8988T (cell line): ENCODE measurements around the gene NHLRC4.

Source experiments
- DNase-seq: peaks from one replicate; pipeline ENCODE4 v3.0.0; 2011

Gene NHLRC4

DNA sequence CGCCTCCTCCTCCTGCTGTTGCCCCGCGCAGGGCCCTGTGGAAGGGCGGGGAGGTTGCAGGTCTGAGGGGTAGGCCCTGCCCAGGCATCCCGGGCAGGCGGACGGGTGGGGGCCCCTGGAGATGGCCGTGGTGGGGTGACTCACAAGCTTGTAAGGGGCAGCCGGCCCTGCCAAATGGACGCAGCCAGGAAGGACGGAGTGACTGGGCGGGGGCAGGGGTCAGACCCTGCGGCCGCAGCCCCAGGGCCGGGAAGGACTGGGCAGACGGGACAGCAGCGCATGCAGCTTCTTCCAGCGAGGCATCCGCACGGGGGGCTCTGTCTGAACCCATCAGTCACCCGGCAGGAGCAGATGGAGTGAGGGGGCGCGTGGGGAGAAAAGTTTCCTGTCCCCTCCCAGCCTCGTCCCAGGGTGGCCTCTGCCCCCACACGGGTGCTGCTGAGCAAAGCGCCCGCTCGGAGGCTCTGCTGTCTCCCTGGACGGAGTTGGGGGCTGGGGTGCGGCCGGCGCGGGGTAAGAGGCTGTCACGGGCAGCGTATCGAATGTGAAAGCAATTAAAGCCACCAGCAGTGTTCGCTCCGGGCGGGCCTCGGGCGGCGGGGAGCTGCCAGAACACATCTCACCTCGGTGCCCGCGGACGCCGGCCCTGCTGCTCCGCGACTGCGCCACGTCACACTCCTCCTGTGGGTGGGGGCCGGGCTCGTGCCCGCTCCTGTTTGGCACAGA lies 12.0 kb upstream of the NHLRC4 start:
- DNase-seq: no peak

DNA sequence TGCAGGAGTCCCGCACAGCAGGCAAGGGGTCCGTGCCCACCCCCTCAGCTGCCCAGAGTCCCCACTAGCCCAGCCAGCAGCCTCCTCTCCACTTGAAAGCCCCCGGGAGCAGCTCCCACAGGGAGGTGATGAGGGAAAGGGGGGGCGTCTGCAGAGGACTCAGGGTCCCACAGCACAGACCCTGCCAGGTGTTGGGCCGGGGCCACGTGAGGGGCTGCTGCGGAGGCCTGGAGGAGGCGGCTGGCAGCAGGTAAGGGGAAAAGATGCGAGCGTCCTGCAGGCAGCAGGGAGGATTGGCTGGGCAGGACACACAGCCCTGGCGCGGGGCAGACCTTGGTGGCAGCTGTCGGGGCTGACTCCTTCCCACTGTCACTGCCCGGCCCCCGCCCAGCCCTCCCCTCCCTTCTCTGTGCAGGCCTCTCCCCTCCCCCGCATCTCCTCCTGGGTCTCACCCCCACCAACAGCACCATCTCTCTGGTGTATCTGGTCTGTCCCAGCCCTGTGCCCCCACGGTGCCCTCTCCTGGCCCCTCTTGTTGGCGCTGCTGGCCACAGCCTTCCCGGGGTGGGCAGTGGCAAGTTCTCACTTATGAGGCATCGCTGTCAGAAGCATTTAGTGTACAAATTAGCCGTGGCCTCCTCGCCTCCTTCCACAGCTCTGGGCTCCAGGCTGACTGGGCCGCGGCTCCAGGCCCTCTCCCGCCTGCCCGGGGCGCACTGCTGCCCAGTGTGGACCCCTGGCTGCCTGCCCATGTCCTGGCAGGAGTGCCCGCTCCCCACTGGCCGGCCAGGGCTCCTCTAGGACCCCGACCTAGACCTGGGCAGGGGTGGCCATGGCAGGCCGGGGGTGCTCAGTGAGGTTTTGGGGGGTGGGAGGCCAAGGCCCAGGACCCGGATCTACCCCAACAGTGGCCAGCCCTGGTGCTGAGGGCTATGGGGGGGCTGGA lies 11.0 kb upstream of the NHLRC4 start:
- no peak for DNase-seq

DNA sequence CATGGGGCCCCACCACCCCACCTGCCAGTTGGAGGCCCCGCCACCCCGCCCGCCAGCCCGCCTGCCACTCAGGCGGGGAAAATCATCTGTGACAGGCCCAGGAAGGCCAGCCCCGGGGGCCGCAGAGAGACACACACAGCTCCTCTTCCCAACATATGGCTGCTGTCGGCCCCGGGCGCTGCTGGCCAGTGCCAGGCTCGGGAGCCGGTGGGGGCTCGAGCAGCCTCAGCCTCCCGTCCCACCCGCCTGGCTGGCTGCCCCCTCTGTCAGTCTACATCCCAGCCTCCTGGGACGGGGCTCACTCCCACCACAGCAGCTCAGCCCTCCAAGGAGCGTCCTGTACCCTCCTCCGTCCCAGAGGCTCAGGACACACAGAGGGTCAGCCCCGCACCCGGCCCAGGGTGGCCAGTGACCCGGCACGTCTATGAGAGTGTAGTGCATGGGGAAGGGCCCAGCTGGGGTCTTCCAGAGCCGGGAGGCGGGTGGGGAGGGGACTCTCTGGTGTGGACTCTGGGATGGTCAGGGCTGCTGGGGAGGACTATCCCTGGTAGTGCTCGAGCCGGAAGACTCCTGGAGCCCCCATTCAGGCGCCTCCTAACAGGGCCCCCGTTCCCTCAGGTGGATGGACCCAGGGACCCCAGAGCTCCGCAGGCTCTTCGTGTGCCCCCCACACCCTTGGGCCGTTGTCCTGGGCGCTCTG lies 10.2 kb upstream of the NHLRC4 start:
- no peak for DNase-seq

DNA sequence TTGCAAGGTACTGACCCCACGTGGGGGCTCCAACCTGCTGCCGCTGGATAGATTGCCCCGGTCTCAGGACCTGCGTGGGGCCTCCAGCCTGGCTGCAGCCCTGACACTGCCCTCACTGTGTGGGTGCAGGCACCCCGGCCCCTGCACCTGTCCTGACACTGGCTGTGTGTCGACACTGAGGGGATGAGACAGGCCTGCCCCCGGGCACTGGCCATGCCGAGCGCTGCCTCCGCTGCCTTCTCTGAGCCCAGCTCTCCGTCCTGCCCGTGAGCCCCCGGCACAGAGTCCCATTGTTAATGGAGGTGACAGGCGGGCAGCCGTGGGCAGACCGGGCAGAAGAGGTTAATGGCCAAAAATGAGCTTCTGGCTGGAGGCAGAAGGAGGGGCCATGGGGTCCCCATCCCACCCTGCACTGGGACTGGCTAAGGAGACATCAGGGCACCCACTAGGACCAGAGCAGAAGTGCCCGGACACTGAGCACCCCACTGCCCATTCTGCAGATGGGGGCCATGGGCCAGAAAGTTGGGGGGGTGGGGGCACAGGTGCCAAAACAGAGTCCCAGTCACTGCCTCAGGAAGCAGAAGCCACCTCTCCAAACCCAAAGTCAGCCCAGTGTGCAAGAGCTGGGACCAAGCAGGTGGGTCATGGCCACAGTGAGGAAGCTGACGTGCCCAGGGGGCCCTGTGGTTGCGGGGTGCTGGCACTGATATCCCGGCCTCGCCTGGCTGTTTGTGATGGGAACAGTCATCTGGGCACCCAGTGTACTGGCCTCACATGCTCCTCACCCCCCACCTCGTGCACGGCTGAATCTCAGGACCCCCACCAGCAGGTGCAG lies 9.1 kb upstream of the NHLRC4 start:
- no peak for DNase-seq

DNA sequence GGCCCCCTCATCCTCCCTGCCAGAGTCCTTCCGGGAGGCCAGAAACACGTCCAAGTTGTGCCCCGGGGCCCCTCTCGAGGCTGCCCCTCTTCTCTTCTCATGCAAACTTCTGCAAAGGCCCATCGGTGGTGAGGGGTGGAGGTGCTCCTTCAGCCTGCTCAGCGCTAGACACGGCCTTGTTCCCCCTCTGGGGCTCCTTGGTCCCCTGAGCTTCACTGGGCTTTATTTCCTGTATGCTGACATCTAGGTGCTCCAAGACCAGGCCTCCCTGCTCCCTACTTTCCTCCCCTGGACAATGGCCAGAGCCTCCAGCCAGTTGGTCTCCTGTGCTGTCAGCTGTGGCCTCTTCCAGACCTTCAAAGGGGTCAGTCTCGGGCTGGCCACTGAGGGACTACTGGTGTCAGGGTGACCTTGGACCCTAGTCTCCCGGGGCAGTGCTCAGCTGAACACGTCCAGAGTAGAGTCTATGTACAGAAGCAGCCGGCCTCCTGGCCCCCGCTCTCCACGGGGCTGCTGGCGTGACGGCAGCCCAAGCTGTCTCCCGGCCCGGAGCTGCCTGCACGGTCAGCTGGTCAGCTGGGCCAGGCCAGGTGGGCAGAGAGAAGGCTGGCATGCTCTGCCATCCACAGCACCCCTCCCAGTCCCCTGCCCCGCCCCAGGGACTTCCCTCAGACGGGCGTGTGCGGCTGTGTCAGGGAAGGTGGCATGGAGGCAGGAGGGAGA lies 8.3 kb upstream of the NHLRC4 start:
- DNase-seq: no peak

DNA sequence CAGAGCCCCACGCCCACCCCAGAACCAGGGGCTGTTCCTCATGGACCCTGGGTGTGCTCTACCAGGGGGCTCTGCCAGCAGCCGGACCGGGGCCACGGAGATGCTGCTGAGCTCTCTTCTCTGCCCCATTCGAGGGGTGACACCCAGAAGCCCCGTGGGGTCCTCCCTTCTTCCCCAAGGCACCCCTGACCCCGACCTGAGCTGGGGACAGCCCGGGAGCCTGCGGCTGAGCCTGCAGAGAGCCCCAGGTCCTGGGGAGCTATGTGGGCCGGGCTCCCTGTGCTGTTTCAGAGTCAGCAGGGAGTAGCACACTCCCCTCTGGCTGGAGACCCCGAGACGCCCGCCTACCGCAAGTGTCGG lies 7.8 kb upstream of the NHLRC4 start:
- DNase-seq: no peak

DNA sequence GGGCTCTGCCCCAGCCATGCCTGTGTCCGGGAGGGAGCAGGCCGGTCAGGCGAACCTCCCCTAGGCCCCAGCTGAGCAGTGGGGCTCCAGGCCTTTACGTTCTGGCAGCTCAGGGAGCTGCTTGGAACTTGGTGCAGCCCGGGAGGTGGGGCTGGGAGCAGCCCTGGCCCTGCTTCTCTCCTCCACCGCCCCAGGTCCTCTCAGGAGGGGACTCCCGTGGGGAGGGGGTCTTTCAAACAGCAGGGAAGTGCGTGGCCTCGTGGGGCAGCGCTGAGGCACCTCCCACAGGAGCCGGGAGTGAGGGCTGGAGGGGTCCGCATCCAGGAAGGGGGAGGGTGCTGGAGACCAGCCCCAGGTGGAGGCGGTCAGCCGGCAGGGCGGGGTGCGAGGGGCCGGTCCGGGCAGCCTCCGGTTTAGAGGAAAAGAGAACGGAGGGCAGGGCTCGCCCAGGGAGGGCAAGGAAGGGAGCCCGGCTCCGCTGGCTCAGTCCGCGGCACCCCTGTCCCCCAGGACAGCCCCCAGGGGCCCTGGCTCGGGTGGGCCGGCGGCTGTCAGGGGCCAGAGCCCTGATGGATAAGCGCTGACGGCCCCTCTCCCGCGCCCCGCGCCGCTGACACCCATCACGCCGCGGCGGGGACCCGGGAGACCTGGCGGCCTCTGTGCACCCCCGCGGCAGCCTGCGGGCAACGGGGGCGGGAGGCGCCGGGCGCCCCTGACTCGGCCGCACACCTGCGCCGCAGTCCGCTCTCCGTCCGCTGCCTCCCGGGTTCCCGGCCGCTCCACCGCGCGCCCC lies 7.2 kb upstream of the NHLRC4 start:
- DNase-seq: no peak

DNA sequence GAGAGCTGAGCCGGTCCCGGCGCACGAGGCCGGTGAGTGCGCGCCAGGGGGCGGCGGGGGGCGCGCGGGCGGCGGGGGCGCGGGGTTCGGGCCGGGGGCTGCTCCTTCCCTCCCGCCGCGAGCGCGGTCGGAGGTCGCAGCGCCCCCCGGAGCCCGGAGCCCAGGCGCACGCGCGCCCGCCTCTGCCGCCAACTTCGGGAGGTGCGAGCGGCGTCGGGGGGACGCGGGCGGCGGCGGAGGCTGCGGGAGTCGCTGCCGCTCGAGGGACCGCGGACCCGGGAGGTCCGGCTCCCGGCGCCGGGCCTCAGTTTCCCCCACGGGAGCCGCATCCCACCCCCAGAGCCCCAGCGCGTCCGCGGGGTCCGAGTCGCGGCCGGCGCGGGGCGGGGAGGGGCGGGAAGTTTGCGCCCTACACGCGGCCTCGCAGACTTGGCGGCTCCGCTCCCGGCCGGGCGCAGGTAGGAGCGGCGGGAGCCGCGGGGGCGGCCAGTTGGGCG lies 6.6 kb upstream of the NHLRC4 start, which contains the start of gene PRR35:
TSS of gene PRR35 (plus strand) at position 191 of the 497 bp plus-strand sequence. CDS start 2,901 bp downstream, outside the sequence.
- no peak for DNase-seq

DNA sequence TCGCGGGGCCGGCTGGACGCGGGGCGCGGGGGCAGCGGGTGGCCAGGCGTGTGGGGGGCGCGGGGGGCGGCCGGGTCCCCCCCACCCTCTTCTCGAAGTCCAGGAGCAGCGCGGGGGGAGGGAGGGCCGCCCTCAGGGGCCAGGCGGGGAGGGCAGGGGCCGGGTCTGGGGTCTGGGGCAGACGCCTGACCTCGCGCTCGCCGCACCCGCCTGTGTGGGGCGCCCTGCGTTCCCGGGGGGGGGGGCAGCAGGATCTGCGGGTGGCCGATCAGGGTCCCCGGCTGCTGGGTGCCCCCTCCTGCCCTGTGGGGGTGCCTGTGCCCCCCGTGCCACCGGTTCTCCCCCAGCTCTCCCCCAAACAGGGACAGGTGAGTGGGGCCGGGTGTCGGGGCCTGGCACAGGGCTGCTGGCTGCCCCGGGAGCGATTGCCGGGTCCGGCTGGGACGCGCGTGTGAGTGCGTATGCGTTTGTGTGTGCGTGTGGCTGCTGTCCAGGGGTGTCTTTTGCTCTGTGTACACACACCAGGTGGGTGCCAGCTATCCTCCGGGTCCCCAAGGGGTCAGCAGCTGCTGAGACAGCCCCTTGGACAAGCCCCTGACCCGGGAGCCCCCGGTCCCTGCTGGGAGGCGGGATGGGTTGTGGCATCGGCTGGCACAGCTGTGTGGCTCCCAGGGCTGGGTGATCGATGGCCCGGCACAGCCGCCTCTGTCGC lies 5.9 kb upstream of the NHLRC4 start:
- DNase-seq: no peak

DNA sequence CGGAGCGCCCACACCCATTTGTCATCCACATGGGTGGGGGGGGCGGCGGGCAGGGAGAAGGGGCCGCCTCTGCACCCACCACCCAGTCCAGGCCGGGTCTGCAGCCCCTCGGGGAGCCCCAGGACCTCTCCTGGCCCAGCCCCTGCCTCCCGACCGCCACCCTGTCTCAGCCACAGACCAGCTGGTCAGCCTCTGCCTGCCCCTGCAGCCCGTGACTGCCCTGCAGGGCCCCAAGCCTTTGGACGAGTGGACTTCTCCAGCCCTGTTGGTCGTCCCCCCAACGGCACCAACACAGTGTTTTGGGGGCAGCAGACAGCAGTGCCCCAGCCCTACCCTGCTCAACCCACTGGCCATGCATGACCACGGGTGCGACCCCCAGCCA lies 5.4 kb upstream of the NHLRC4 start:
- no peak for DNase-seq

DNA sequence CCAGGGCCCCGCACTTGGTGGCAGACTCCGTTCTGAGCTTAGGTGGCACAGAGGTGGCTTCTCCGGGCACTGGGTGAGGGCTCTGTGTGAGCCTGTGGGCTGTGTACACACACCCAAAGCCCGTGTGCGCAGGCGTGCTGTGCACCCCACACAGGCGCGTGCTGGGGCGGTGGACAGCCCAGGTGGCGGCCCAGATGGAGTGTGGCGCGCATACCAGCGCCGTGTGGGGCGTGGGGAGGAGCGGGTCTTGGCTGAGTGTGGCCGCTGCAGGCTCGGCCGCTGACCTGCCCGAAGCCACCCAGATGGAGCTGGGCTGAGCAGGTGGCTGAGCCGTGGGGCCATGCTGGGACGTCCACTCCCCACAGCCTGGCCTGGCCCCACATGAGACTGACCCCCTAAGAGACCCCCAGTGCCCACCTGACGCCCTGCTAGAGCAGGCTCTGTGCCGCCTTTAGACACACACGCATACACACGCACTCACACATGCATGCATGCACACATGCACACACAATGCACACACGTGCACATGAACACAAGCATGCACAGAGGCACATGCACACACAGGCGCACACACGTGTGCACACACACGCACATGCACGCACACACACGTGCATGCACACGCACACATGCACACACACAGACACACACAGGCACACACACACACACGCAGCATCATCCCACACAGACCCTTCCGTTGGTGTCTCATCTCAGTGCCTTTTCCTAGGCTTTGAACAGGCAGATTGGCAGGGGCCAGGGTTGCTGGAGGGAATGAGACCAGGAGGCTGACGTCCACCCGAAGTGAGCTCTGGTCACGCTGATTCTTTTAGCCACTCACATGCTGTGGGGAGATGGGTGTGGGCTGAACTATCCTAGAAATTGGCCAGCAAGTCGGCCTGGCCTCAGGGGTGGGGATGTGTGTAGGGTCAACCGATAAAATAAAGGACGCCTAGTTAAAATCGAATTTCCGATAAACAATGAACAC lies 4.6 kb upstream of the NHLRC4 start:
- DNase-seq: no peak

DNA sequence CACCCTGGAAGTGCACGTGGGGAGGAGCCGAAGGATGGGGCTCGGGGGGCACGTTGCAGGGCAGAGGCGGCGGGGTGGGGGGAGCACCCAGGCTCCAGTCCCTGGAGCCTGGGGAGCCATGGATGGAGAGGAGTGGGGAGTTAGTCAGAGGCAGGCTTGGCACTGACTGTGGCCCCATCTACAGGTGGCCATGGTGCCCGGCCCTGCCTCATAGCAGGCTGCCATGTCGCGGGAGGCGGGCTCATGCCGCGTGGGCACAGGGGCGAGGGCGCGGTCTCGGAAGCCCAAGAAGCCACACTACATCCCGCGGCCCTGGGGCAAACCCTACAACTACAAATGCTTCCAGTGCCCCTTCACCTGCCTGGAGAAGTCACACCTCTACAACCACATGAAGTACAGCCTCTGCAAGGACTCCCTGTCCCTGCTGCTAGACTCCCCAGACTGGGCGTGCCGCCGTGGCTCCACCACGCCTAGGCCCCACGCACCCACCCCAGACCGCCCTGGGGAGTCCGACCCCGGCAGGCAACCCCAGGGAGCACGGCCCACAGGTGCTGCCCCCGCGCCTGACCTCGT lies 3.6 kb upstream of the NHLRC4 start:
- DNase-seq: no peak

DNA sequence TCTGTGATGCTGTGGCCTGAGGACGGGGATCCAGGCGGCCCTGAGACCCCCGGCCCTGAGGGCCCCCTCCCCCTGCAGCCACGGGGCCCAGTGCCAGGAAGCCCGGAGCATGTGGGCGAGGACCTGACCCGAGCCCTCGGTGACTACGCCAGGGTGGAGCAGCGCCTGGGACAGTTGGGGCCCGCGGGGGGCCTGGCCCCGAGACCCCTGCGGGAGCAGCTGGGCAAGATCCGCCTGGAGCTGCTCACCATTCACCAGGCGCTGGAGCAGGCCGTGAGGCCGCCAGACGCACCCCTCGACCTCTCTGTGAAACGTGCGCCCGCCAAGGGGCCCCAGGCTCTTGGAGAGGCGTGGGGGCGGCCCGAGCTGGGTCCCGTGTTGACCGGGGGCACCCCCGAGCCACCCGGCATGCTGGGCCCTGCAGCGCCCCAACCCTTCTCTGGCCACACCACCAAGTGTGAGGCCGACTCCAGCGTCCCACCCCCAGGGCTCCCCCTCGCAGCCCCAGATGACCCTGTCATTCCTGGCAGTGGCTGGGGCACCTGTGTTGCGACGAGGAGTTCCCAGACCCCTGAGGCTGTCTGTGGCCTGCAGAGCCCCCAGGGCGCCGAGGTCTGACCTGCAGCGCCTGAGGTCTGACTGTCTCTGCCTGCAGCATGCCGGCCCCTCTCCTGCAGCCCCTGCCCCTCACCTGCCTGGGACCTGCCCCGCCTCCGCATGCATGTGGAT lies 2.0 kb upstream of the NHLRC4 start:
- DNase-seq: no peak

DNA sequence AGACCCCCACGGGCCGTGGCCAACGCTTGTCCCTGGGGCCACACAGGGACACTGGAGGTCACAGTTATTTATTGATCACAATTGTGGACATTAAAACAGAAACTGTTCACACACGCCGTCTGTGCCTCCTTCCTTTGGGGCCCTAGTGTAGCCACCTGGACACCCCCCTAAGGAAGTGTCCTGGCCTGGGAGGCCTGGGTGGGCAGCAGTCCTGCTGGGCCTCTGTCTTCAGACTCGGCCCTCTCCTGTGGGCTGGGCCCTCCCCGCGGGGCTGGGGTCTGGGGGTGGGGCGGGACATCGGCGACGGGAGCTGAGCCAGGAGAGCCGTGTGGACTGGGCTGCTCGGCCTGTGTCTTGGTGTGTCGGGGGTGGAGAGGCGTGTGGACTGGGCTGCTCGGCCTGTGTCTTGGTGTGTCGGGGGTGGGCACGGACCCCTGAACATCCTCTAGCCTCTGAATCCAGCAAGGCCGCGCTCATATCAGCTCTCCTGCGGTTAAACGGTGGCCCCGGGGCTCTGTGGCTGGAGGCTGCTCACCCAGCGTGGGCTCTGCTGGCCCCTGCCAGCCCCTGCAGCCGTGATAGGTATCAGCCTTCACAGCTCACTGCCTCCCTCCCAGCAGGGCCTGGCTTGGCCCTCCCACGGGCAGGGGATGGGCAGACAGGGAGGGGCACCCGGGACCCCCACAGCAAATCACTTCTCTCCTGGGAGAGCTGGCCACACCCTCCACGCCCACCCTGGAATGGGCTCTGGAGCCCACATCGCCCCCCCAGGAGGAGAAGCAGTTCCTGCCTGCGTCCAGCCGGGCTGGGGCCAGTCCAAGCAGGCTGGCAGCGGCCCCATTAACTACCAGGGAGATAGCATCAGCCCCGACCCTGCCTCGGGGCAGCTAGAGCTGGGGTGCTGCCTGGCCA lies 1.1 kb upstream of the NHLRC4 start:
- DNase-seq: no peak

DNA sequence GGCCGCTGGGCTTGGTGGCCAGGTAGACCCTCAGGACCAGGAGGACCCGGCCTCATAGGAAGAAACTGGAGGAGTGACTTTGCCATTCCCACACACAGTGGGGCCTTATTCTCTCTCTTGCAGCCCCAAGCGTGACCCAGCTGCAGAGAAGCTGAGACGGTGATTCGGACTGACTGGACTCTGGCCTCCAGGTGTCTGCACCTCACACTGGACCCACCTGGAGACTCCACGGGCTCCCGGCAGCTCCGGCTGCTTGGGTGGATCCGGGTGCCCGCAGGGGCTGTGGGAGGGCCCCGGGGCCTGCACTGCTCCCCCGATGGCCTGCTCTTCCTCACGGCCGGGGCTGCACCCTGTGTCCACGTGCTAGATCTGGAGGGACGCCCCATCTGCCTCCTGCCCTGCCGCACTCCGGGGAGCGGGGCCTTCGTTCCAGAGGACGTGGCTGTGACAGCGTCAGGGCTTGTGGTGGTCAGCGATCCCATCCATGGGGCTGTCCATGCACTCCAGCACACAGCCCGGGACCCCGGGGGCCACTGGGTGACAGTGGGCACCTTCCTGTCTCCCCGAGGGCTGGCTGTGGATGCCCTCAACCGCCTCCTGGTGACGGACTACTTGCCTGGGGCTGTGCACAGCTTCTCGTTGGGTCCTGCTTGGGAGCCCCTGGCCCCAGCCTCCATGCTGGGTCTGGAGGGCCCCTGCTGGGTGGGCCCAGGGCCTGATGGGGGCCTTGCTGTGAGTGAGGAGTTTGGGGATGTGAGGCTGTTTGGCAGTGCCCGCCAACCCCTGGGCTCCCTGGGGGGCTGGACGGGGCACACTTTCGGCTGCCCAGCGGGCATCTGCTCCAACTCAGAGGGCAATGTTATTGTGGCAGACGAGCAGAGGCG lies 810 bp downstream of the NHLRC4 start:
- DNase-seq: no peak
